Kidney (tissue), 14 donors: Measurements from ENCODE around the gene NRSN2. TPM values are rescaled to one million over a fixed set of nuclear protein-coding genes. Genes with fewer than 3 reads are reported as not detected.

Experiments
- DNase-seq, 5 donors: peaks; one replicate each; pipeline ENCODE4 v3.0.0-alpha.2; 2013 to 2020
- FAIRE-seq: peaks from 2 replicates; lab custom pipeline; 2012; peaks lifted over from hg19 to GRCh38; lab: Jason Lieb, UNC
- H3K27ac ChIP-seq, 2 donors: one replicate each; pipeline ENCODE4 v1.7.0; 2013; ENCODE audit warnings: low read depth in 2 of 2, low read length in 2 of 2, inconsistent platforms in 1 of 2
- H3K27me3 ChIP-seq: one replicate; pipeline ENCODE4 v1.7.1; 2013; ENCODE audit warnings: low read length, inconsistent platforms; ENCODE audit not compliant: control insufficient read depth, insufficient read depth
- H3K36me3 ChIP-seq, 3 donors: one replicate each; pipeline versions ENCODE4 v1.7.0 to v1.7.1; 2013; ENCODE audit warnings: low read length in 3 of 3, control low read depth in 1 of 3, inconsistent platforms in 1 of 3; ENCODE audit not compliant: insufficient read depth in 3 of 3, control insufficient read depth in 2 of 3
- H3K4me1 ChIP-seq, 3 donors: one replicate each; pipeline versions ENCODE4 v1.7.0 to v1.7.1; 2013; ENCODE audit warnings: low read length in 3 of 3, inconsistent platforms in 1 of 3, low read depth in 1 of 3; ENCODE audit not compliant: control insufficient read depth in 2 of 3, insufficient read depth in 2 of 3
- H3K4me3 ChIP-seq, 3 donors: one replicate each; pipeline versions ENCODE4 v1.7.0 to v1.8.1; 2013; ENCODE audit warnings: low read length in 3 of 3, control low read depth in 1 of 3, inconsistent platforms in 1 of 3
- H3K9ac ChIP-seq, 3 donors: one replicate each; pipeline versions ENCODE4 v1.7.0 to v1.7.1; 2013; ENCODE audit warnings: low read length in 3 of 3, control low read depth in 1 of 3, inconsistent platforms in 1 of 3
- H3K9me3 ChIP-seq, 3 donors: one replicate each; pipeline versions ENCODE4 v1.7.0 to v1.7.1; 2013; ENCODE audit warnings: low read length in 3 of 3, control low read depth in 1 of 3, inconsistent platforms in 1 of 3; ENCODE audit not compliant: control insufficient read depth in 2 of 3, insufficient read depth in 1 of 3
- CTCF ChIP-seq: IDR thresholded peaks from 3 replicates; pipeline ENCODE4 v1.5.1; 2012; ENCODE audit warnings: mild to moderate bottlenecking, moderate library complexity, borderline replicate concordance; ENCODE audit not compliant: insufficient read depth; ENCODE audit errors: extremely low read depth
- intact Hi-C: fragments of 100-400 bp; cut with DNase I; formaldehyde crosslinking; loops from one replicate; pipeline ENCODE4 v1.11.1; 2022
- polyA plus RNA-seq: library from polyadenylated mRNA; stranded (reverse); fragments of 350-450 nt; fragmentation: Illumina TruSeq; extraction: RNeasy Lipid Tissue Mini Kit (QIAGEN cat#74804); gene quantifications from one replicate; pipeline ENCODE4 v1.2.3, GENCODE V29; 2014; ENCODE audit warnings: low read depth, low replicate concordance; ENCODE audit not compliant: insufficient read depth
- total RNA-seq: library from RNA; stranded (reverse); fragmentation: NEBNext Ultra II Directional; extraction: Animal tissue kit (Norgen Biotek cat#: 25700); gene quantifications from one replicate; pipeline ENCODE4 v1.2.1, GENCODE V29; 2021
- donor health status: control.
- donor health status: control.
- donor health status: control.
- donor health status: control.
- donor health status: control.
- donor health status: DM: yes; HTN: yes; CAD: no.
- donor health status: Normal renal cell carcinoma (clear cell type).

Gene NRSN2
- total and polyA plus RNA-seq, 2 donors from 2014 or later, result 48.1 to 50.0 TPM

GRCh38 chr20:401682-402495, 55.0 kb downstream of the NRSN2 start:
- Histone ChIP-seq H3K4me1 (no peaks in the 10 kb centered on the region), H3K36me3 (peaks cover 0 to 1% (median 0%) of the 10 kb centered on the region in 3 donors), H3K9ac (no peak overlapping the region), H3K27ac (no peak overlapping the region), H3K4me3 (no peak overlapping the region), H3K27me3 (no peaks in the 10 kb centered on the region), H3K9me3 (no peaks in the 10 kb centered on the region)
- no peak for TF ChIP-seq CTCF
- DNase-seq (no peak), FAIRE-seq (no peak)
- intact Hi-C loops, result no loop called here

- H3K27me3 ChIP-seq, result no peaks in the 10 kb centered on the region
- intact Hi-C loops, result no loop called here
- H3K4me3 ChIP-seq, result no peak overlapping the region
- TF ChIP-seq CTCF, result no peak
- DNase-seq (no peak), FAIRE-seq (no peak)
- H3K9ac ChIP-seq, result no peak overlapping the region
- peaks cover 0 to 4% (median 0%) of the 10 kb centered on the region in 3 donors for H3K4me1 ChIP-seq
- no peaks in the 10 kb centered on the region for H3K9me3 ChIP-seq
- no peaks in the 10 kb centered on the region for H3K36me3 ChIP-seq
- no peak overlapping the region for H3K27ac ChIP-seq
Observed at GRCh38 chr20:402496-402885, 55.6 kb downstream of the NRSN2 start.

- TF ChIP-seq CTCF, result no peak
- Histone ChIP-seq H3K27ac (no peak overlapping the region), H3K9ac (no peak overlapping the region), H3K4me3 (no peak overlapping the region), H3K27me3 (no peaks in the 10 kb centered on the region), H3K9me3 (no peaks in the 10 kb centered on the region), H3K36me3 (no peaks in the 10 kb centered on the region), H3K4me1 (peaks cover 0 to 5% (median 0%) of the 10 kb centered on the region in 3 donors)
- FAIRE-seq, result no peak
- no peak for DNase-seq
- intact Hi-C loops, result no loop called here
Observed at GRCh38 chr20:402898-403581, 56.1 kb downstream of the NRSN2 start.
